ENCODE data around the gene CARMIL3. TPM values are rescaled to one million over a fixed set of nuclear protein-coding genes. Genes with fewer than 3 reads are reported as not detected.
A peak's percentile ranks its signal among the peaks of the same experiment; 100 is the strongest.

Gene CARMIL3
- total RNA-seq, 2 experiments from 2014 or later = 0.74 to 0.91 TPM

GRCh38 chr14:24072436-24072835, 20.6 kb downstream of the CARMIL3 start:
- Mint-ChIP-seq H3K27ac (no peak overlapping the region), H3K4me1 (peaks cover 8% of the 10 kb centered on the region), H3K4me3 (no peak overlapping the region), H3K27me3 (peaks cover 9% of the 10 kb centered on the region), H3K36me3 (ENCODE audit: low read depth) (no peaks in the 10 kb centered on the region), H3K9me3 (ENCODE audit: low read depth) (no peaks in the 10 kb centered on the region)
- ChIA-PET CTCF (interaction anchor here (0.5 to 1.5 kb wide), 3 partner anchors 10 to 464 kb away, joined by 3 to 4 read pairs (median 3); no protein-coding TSS in a partner anchor), POLR2A (no interaction called here)
- DNase-seq = no peak
- intact Hi-C loops (cut with DNase I, micrococcal nuclease) = no loop called here
- no peak for ATAC-seq

- intact Hi-C loops (cut with DNase I, micrococcal nuclease) = no loop called here
- no peak overlapping the region for H3K4me3 Mint-ChIP-seq
- ChIA-PET POLR2A (no interaction called here), CTCF (interaction anchor here (0.7 to 1.5 kb wide), 5 partner anchors 10 to 663 kb away, joined by 3 to 4 read pairs (median 3); no protein-coding TSS in a partner anchor)
- H3K36me3 Mint-ChIP-seq (ENCODE audit: low read depth) = no peaks in the 10 kb centered on the region
- peaks cover 9% of the 10 kb centered on the region for H3K27me3 Mint-ChIP-seq
- peaks cover 8% of the 10 kb centered on the region for H3K4me1 Mint-ChIP-seq
- no peak for ATAC-seq
- no peak for DNase-seq
- H3K27ac Mint-ChIP-seq = no peak overlapping the region
- H3K9me3 Mint-ChIP-seq (ENCODE audit: low read depth) = no peaks in the 10 kb centered on the region
Measured at GRCh38 chr14:24072881-24073877, 21.4 kb downstream of the CARMIL3 start.

GRCh38 chr14:24074625-24075484, 23.0 kb downstream of the CARMIL3 start:
- no peak for DNase-seq
- H3K4me3 Mint-ChIP-seq = no peak overlapping the region
- ATAC-seq = no peak
- peaks cover 5% of the 10 kb centered on the region for H3K27me3 Mint-ChIP-seq
- no peak overlapping the region for H3K27ac Mint-ChIP-seq
- no peaks in the 10 kb centered on the region for H3K36me3 Mint-ChIP-seq (ENCODE audit: low read depth)
- H3K4me1 Mint-ChIP-seq = peaks cover 12% of the 10 kb centered on the region
- no peaks in the 10 kb centered on the region for H3K9me3 Mint-ChIP-seq (ENCODE audit: low read depth)
- intact Hi-C loops (cut with DNase I, micrococcal nuclease) = no loop called here
- ChIA-PET POLR2A (no interaction called here), CTCF (interaction anchor here (0.7 to 2.2 kb wide), 5 partner anchors 16 to 201 kb away, joined by 3 to 14 read pairs (median 4); partner anchors contain the start of genes DCAF11 and NRL)

- intact Hi-C loops (cut with DNase I, micrococcal nuclease) = no loop called here
- H3K36me3 Mint-ChIP-seq (ENCODE audit: low read depth) = no peaks in the 10 kb centered on the region
- H3K9me3 Mint-ChIP-seq (ENCODE audit: low read depth) = no peaks in the 10 kb centered on the region
- H3K27me3 Mint-ChIP-seq = peaks cover 2% of the 10 kb centered on the region
- no peak overlapping the region for H3K27ac Mint-ChIP-seq
- ChIA-PET POLR2A (no interaction called here), CTCF (interaction anchor here (1.2 to 2.2 kb wide), 2 partner anchors 15 to 17 kb away, joined by 4 to 14 read pairs; no protein-coding TSS in a partner anchor)
- peaks cover 18% of the 10 kb centered on the region for H3K4me1 Mint-ChIP-seq
- ATAC-seq = no peak
- H3K4me3 Mint-ChIP-seq = no peak overlapping the region
- no peak for DNase-seq
Measured at GRCh38 chr14:24075485-24076301, 23.9 kb downstream of the CARMIL3 start.

GRCh38 chr14:24076302-24076601, 24.4 kb downstream of the CARMIL3 start:
- intact Hi-C loops (cut with DNase I, micrococcal nuclease) = no loop called here
- Mint-ChIP-seq H3K27ac (no peak overlapping the region), H3K4me3 (no peak overlapping the region), H3K9me3 (ENCODE audit: low read depth) (no peaks in the 10 kb centered on the region), H3K4me1 (peaks cover 15% of the 10 kb centered on the region), H3K36me3 (ENCODE audit: low read depth) (no peaks in the 10 kb centered on the region), H3K27me3 (no peaks in the 10 kb centered on the region)
- ATAC-seq (no peak), DNase-seq (no peak)
- CTCF ChIA-PET = interaction anchor here (2.2 kb wide), 1 partner anchor 15 kb away, joined by 14 read pairs; no protein-coding TSS in a partner anchor
- POLR2A ChIA-PET = no interaction called here

- POLR2A ChIA-PET = no interaction called here
- ATAC-seq = no peak
- DNase-seq = no peak
Measured at GRCh38 chr14:24077086-24077485, 25.3 kb downstream of the CARMIL3 start.

GRCh38 chr14:24078146-24078545, 26.3 kb downstream of the CARMIL3 start:
- H3K9me3 Mint-ChIP-seq (ENCODE audit: low read depth) = no peaks in the 10 kb centered on the region
- H3K36me3 Mint-ChIP-seq (ENCODE audit: low read depth) = no peaks in the 10 kb centered on the region
- peaks cover 20% of the 10 kb centered on the region for H3K4me1 Mint-ChIP-seq
- intact Hi-C loops (cut with DNase I, micrococcal nuclease) = no loop called here
- DNase-seq (no peak), ATAC-seq (no peak)
- CTCF ChIA-PET = interaction anchor here (0.9 kb wide), 1 partner anchor 13 kb away, joined by 3 read pairs; no protein-coding TSS in a partner anchor
- POLR2A ChIA-PET = no interaction called here
- H3K27ac Mint-ChIP-seq = no peak overlapping the region
- no peak overlapping the region for H3K4me3 Mint-ChIP-seq
- H3K27me3 Mint-ChIP-seq = no peaks in the 10 kb centered on the region

More at GRCh38 chr14:24077086-24077485, 25.3 kb downstream of the CARMIL3 start:
- no peaks in the 10 kb centered on the region for H3K9me3 Mint-ChIP-seq (ENCODE audit: low read depth)
- H3K4me3 Mint-ChIP-seq = no peak overlapping the region
- no peak overlapping the region for H3K27ac Mint-ChIP-seq
- intact Hi-C loops (cut with DNase I, micrococcal nuclease) = no loop called here
- H3K27me3 Mint-ChIP-seq = no peaks in the 10 kb centered on the region
- CTCF ChIA-PET = interaction anchor here (2.2 kb wide), 1 partner anchor 14 kb away, joined by 14 read pairs; no protein-coding TSS in a partner anchor
- H3K36me3 Mint-ChIP-seq (ENCODE audit: low read depth) = no peaks in the 10 kb centered on the region
- peaks cover 19% of the 10 kb centered on the region for H3K4me1 Mint-ChIP-seq

GRCh38 chr14:24079491-24080141, 27.8 kb downstream of the CARMIL3 start:
- H3K36me3 Mint-ChIP-seq (ENCODE audit: low read depth) = no peaks in the 10 kb centered on the region
- ChIA-PET CTCF (interaction anchor here (0.6 to 4.2 kb wide), 7 partner anchors 13 to 162 kb away, joined by 3 to 83 read pairs (median 5); partner anchors contain the start of gene PCK2), POLR2A (interaction anchor here (0.6 to 2.3 kb wide), 3 partner anchors 8 to 21 kb away, joined by 3 to 12 read pairs (median 8); partner anchors contain the start of genes CPNE6 and PCK2)
- H3K9me3 Mint-ChIP-seq (ENCODE audit: low read depth) = no peaks in the 10 kb centered on the region
- DNase-seq (no peak), ATAC-seq (no peak)
- intact Hi-C loops (cut with DNase I, micrococcal nuclease) = no loop called here
- no peaks in the 10 kb centered on the region for H3K27me3 Mint-ChIP-seq
- peaks cover 20% of the 10 kb centered on the region for H3K4me1 Mint-ChIP-seq
- H3K4me3 Mint-ChIP-seq = peak overlapping the region; percentile 68
- peak overlapping the region; percentile 12 for H3K27ac Mint-ChIP-seq

- POLR2A ChIA-PET = interaction anchor here (0.6 to 2.3 kb wide), 4 partner anchors 14 to 81 kb away, joined by 3 to 12 read pairs (median 6); partner anchors contain the start of genes IRF9 and PCK2
Measured at GRCh38 chr14:24080142-24080530, 28.3 kb downstream of the CARMIL3 start.

More at GRCh38 chr14:24080142-24080530, 28.3 kb downstream of the CARMIL3 start:
- peak overlapping the region; percentile 12 for H3K27ac Mint-ChIP-seq
- H3K27me3 Mint-ChIP-seq = no peaks in the 10 kb centered on the region
- no peaks in the 10 kb centered on the region for H3K9me3 Mint-ChIP-seq (ENCODE audit: low read depth)
- peak overlapping the region; percentile 68 for H3K4me3 Mint-ChIP-seq
- H3K4me1 Mint-ChIP-seq = peaks cover 20% of the 10 kb centered on the region
- ATAC-seq (no peak), DNase-seq (no peak)
- intact Hi-C loops (cut with DNase I, micrococcal nuclease) = no loop called here
- H3K36me3 Mint-ChIP-seq (ENCODE audit: low read depth) = no peaks in the 10 kb centered on the region
- CTCF ChIA-PET = interaction anchor here (0.6 to 4.2 kb wide), 13 partner anchors 13 to 541 kb away, joined by 3 to 83 read pairs (median 4); partner anchors contain the start of genes CARMIL3, NRL and PCK2

Data from activated CD4-positive, alpha-beta T cell treated with anti-CD3 and anti-CD28 coated beads for 36 hours (primary cell).